CD4-positive, CD25-positive, alpha-beta regulatory T cell (primary cell): ENCODE data around the gene IFIH1. TPM values are rescaled to one million over a fixed set of nuclear protein-coding genes. Genes with fewer than 3 reads are reported as not detected.

ENCODE experiments used
- ATAC-seq, 2 donors: fragments of 150-1000 bp; cut with Tn5 transposase; one replicate each; pipeline ENCODE4 v1.10.0; 2021; ENCODE audit warnings: low read depth in 2 of 2, moderate number of reproducible peaks in 2 of 2, moderate library complexity in 1 of 2
- DNase-seq, 3 donors: peaks; one replicate each; pipeline versions ENCODE4 v3.0.0 to v3.0.0-alpha.2; 2012 to 2022; ENCODE audit warnings: mixed read lengths in 1 of 3
- H3K27ac ChIP-seq: one replicate; pipeline ENCODE4 v1.7.0; 2013; ENCODE audit warnings: mild to moderate bottlenecking, low read length; ENCODE audit not compliant: insufficient read depth, poor library complexity, severe bottlenecking
- H3K27me3 ChIP-seq: one replicate; pipeline ENCODE4 v1.7.0; 2013; ENCODE audit warnings: low read length; ENCODE audit not compliant: control insufficient read depth, insufficient read depth
- H3K36me3 ChIP-seq: one replicate; pipeline ENCODE4 v1.7.0; 2013; ENCODE audit warnings: mild to moderate bottlenecking, low read length, moderate library complexity; ENCODE audit not compliant: control insufficient read depth, insufficient read depth
- H3K4me1 ChIP-seq: 2 replicates; pipeline ENCODE4 v1.7.0; 2013; ENCODE audit warnings: mild to moderate bottlenecking, low read length; ENCODE audit not compliant: insufficient read depth, control insufficient read depth, poor library complexity, severe bottlenecking
- H3K4me3 ChIP-seq: one replicate; pipeline ENCODE4 v1.7.0; 2013; ENCODE audit warnings: low read depth, mild to moderate bottlenecking, low read length, moderate library complexity
- H3K9me3 ChIP-seq, 2 experiments: 1 replicate in 1 of 2; 2 replicates in 1 of 2; pipeline ENCODE4 v1.7.0; 2013; ENCODE audit warnings: low read length in 2 of 2, mild to moderate bottlenecking in 1 of 2, moderate library complexity in 1 of 2; ENCODE audit not compliant: control insufficient read depth in 2 of 2
- H3K27ac Mint-ChIP-seq, 3 donors: one replicate each; pipeline ENCODE4 v1.8.0; 2020 to 2022; ENCODE audit warnings: mild to moderate bottlenecking in 3 of 3, mixed read lengths in 3 of 3, moderate library complexity in 2 of 3
- H3K27me3 Mint-ChIP-seq: one replicate; pipeline ENCODE4 v1.8.0; 2022; ENCODE audit warnings: mild to moderate bottlenecking, mixed read lengths
- H3K36me3 Mint-ChIP-seq: one replicate; pipeline ENCODE4 v1.8.0; 2020; ENCODE audit warnings: mixed read lengths
- H3K4me1 Mint-ChIP-seq, 4 donors: one replicate each; pipeline ENCODE4 v1.8.0; 2020 to 2022; ENCODE audit warnings: mixed read lengths in 4 of 4, mild to moderate bottlenecking in 1 of 4
- H3K4me3 Mint-ChIP-seq, 4 donors: one replicate each; pipeline ENCODE4 v1.8.0; 2020 to 2022; ENCODE audit warnings: mild to moderate bottlenecking in 4 of 4, mixed read lengths in 4 of 4, moderate library complexity in 3 of 4
- H3K9me3 Mint-ChIP-seq, 7 donors: one replicate each; pipeline ENCODE4 v1.8.0; 2020 to 2022; ENCODE audit warnings: mixed read lengths in 7 of 7, mild to moderate bottlenecking in 3 of 7, moderate library complexity in 2 of 7
- polyA plus RNA-seq, 4 donors: library from polyadenylated mRNA; unstranded; fragments of 300-500 nt; fragmentation: Illumina TruSeq; gene quantifications; one replicate each; pipeline ENCODE4 v1.2.3, GENCODE V29; 2021
- total RNA-seq: library from RNA; stranded (reverse); gene quantifications from one replicate; pipeline ENCODE4 v1.2.3, GENCODE V29; 2022

Gene IFIH1
- total and polyA plus RNA-seq, 5 donors from 2014 or later, result 17.2 to 52.8 (median 18.4) TPM

DNA sequence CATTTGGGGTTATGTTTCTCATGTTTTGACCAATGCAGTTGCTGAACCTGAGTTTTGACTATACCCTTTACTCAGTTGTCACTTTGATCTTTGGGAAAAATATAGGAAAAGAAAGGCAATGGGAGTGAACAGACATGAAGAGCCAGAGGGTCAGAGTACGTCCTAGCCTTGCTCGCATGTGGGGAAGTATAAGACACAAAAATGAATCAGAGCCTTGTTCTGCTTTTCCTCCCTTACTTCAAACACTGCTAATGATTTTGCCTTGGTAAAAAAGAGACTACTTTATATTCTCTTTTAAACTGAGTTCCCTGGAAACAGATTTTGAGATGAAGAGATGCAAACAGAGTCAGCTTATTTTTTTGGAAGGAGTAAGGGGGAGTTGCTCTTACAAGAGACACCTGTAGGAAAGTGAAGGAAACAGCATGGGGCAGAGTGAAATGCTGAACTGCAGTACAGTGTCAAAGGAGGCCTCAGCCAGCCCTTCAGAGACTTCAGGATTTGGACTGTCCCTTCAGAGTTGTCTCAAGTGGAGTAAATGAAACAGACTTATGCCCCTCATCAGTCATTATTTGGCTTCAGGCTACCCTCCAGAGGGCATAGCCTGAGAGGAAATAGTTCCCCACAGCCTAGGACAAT lies 64.1 kb downstream of the IFIH1 start:
- no peaks in the 10 kb centered on the region for H3K4me1 ChIP-seq
- Mint-ChIP-seq H3K27me3 (peaks cover 4% of the 10 kb centered on the region), H3K27ac (no peak overlapping the region), H3K4me1 (no peaks in the 10 kb centered on the region), H3K4me3 (no peak overlapping the region), H3K36me3 (no peaks in the 10 kb centered on the region), H3K9me3 (peaks cover 0 to 7% (median 0%) of the 10 kb centered on the region in 7 donors)
- no peak overlapping the region for H3K4me3 ChIP-seq
- H3K27ac ChIP-seq, result no peak overlapping the region
- no peaks in the 10 kb centered on the region for H3K36me3 ChIP-seq
- no peaks in the 10 kb centered on the region for H3K9me3 ChIP-seq
- H3K27me3 ChIP-seq, result no peaks in the 10 kb centered on the region
- ATAC-seq (no peak), DNase-seq (no peak)

GRCh38 chr2:162253435-162253834 lies 65.0 kb downstream of the IFIH1 start:
- peaks cover 0 to 7% (median 0%) of the 10 kb centered on the region in 7 donors for H3K9me3 Mint-ChIP-seq
- no peaks in the 10 kb centered on the region for H3K36me3 Mint-ChIP-seq
- ATAC-seq (no peak), DNase-seq (no peak)
- no peak overlapping the region for H3K27ac Mint-ChIP-seq
- Histone ChIP-seq H3K4me3 (no peak overlapping the region), H3K27ac (no peak overlapping the region), H3K4me1 (no peaks in the 10 kb centered on the region), H3K9me3 (no peaks in the 10 kb centered on the region), H3K36me3 (no peaks in the 10 kb centered on the region), H3K27me3 (no peaks in the 10 kb centered on the region)
- H3K4me3 Mint-ChIP-seq, result no peak overlapping the region
- H3K27me3 Mint-ChIP-seq, result peaks cover 4% of the 10 kb centered on the region
- no peaks in the 10 kb centered on the region for H3K4me1 Mint-ChIP-seq

DNA sequence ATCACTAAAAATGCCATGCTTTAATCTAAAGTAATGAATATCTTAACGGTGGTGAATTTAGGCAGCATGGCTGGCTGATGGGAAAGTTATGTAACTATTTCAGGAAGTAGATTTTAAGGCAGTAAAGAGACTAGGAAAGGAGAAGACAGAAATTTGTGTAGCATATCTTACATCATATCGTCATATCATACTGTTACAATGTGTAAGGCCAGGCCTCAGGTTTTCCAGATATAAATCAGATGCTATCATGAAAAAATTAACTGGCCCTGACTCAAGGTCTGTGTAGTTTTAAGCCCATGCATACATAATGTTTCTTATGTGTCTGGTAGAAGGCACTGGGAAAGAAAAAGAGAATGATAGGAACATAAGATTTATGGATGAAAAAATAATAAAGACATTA lies 66.3 kb downstream of the IFIH1 start:
- peaks cover 0 to 7% (median 0%) of the 10 kb centered on the region in 7 donors for H3K9me3 Mint-ChIP-seq
- H3K27me3 Mint-ChIP-seq, result peaks cover 4% of the 10 kb centered on the region
- DNase-seq (no peak), ATAC-seq (no peak)
- H3K4me3 ChIP-seq, result no peak overlapping the region
- no peaks in the 10 kb centered on the region for H3K9me3 ChIP-seq
- H3K27ac ChIP-seq, result no peak overlapping the region
- no peaks in the 10 kb centered on the region for H3K36me3 ChIP-seq
- H3K4me1 Mint-ChIP-seq, result no peaks in the 10 kb centered on the region
- H3K36me3 Mint-ChIP-seq, result no peaks in the 10 kb centered on the region
- no peak overlapping the region for H3K27ac Mint-ChIP-seq
- no peaks in the 10 kb centered on the region for H3K4me1 ChIP-seq
- peaks cover 3% of the 10 kb centered on the region for H3K27me3 ChIP-seq
- no peak overlapping the region for H3K4me3 Mint-ChIP-seq

- no peak overlapping the region for H3K27ac Mint-ChIP-seq
- no peak overlapping the region for H3K4me3 ChIP-seq
- H3K4me1 Mint-ChIP-seq, result no peaks in the 10 kb centered on the region
- peaks cover 0 to 5% (median 0%) of the 10 kb centered on the region in 7 donors for H3K9me3 Mint-ChIP-seq
- H3K9me3 ChIP-seq, result no peaks in the 10 kb centered on the region
- H3K36me3 ChIP-seq, result no peaks in the 10 kb centered on the region
- H3K4me3 Mint-ChIP-seq, result no peak overlapping the region
- no peaks in the 10 kb centered on the region for H3K4me1 ChIP-seq
- H3K27me3 ChIP-seq, result peaks cover 11% of the 10 kb centered on the region
- DNase-seq (no peak), ATAC-seq (no peak)
- H3K27me3 Mint-ChIP-seq, result peaks cover 34% of the 10 kb centered on the region
- H3K27ac ChIP-seq, result no peak overlapping the region
- no peaks in the 10 kb centered on the region for H3K36me3 Mint-ChIP-seq
Measured at GRCh38 chr2:162245781-162246180, 72.7 kb downstream of the IFIH1 start.

DNA sequence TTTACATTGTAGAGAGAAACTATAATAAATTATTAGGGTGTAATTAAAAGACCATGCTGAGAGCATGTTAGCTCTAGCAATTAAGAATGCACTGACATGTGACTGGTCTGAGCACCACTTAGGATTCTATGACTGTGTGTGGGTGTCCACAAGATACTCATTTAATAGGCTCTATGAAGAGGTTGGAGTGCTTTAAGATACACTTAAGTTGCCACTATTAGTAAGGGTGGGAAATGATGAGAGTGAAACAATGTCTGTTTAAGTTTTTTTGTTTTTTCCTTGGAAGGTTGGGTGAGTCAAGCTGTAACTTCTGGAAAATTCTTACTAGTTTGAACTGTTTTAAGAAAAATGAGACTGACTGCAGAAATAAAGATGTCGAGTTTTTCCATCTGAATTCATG lies 73.4 kb downstream of the IFIH1 start:
- Histone ChIP-seq H3K27me3 (peaks cover 17% of the 10 kb centered on the region), H3K27ac (no peak overlapping the region), H3K4me3 (no peak overlapping the region), H3K36me3 (no peaks in the 10 kb centered on the region), H3K9me3 (no peaks in the 10 kb centered on the region), H3K4me1 (no peaks in the 10 kb centered on the region)
- no peaks in the 10 kb centered on the region for H3K36me3 Mint-ChIP-seq
- ATAC-seq (no peak), DNase-seq (no peak)
- H3K9me3 Mint-ChIP-seq, result peaks cover 0 to 2% (median 0%) of the 10 kb centered on the region in 7 donors
- no peaks in the 10 kb centered on the region for H3K4me1 Mint-ChIP-seq
- H3K27me3 Mint-ChIP-seq, result peaks cover 34% of the 10 kb centered on the region
- no peak overlapping the region for H3K27ac Mint-ChIP-seq
- no peak overlapping the region for H3K4me3 Mint-ChIP-seq

GRCh38 chr2:162244541-162245031 lies 73.9 kb downstream of the IFIH1 start:
- no peaks in the 10 kb centered on the region for H3K9me3 ChIP-seq
- peaks cover 19% of the 10 kb centered on the region for H3K27me3 ChIP-seq
- Mint-ChIP-seq H3K9me3 (no peaks in the 10 kb centered on the region), H3K36me3 (no peaks in the 10 kb centered on the region), H3K4me1 (no peaks in the 10 kb centered on the region), H3K27me3 (peaks cover 36% of the 10 kb centered on the region), H3K4me3 (no peak overlapping the region), H3K27ac (no peak overlapping the region)
- no peaks in the 10 kb centered on the region for H3K4me1 ChIP-seq
- no peaks in the 10 kb centered on the region for H3K36me3 ChIP-seq
- no peak overlapping the region for H3K27ac ChIP-seq
- ATAC-seq, result no peak
- DNase-seq, result no peak
- H3K4me3 ChIP-seq, result no peak overlapping the region

- Mint-ChIP-seq H3K9me3 (no peaks in the 10 kb centered on the region), H3K4me1 (no peaks in the 10 kb centered on the region), H3K27me3 (peaks cover 42% of the 10 kb centered on the region), H3K27ac (no peak overlapping the region), H3K4me3 (no peak overlapping the region), H3K36me3 (no peaks in the 10 kb centered on the region)
- Histone ChIP-seq H3K9me3 (no peaks in the 10 kb centered on the region), H3K4me1 (no peaks in the 10 kb centered on the region), H3K27me3 (peaks cover 19% of the 10 kb centered on the region), H3K4me3 (no peak overlapping the region), H3K27ac (no peak overlapping the region), H3K36me3 (no peaks in the 10 kb centered on the region)
- no peak for DNase-seq
- ATAC-seq, result no peak
Measured at GRCh38 chr2:162243715-162244114, 74.8 kb downstream of the IFIH1 start.

DNA sequence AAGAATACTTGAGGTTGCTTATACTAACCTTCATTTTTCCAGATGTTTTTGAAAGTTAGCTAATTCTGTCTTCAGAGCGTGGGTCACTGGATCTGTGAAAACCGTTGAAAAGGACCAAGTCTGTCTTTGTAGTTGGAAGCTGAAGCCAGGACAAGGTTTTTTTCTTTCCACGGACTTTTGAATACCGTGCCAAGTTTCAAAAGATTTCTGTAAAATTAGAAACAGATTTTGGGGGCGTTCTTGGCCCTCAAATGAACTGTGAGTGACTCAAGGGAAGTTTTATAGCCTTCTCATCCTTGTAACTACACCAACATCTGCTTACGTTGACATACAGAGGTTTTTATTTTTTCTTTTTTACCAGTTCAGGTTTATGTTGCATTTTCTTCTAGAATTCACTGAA lies 75.2 kb downstream of the IFIH1 start, which contains the start of gene FAP:
TSS of gene FAP (minus strand) at position 152 of the 400 bp plus-strand sequence. CDS start at position 34, 118 bp downstream.
- no peak within 1 kb of the TSS for H3K27ac Mint-ChIP-seq

More for the DNA sequence above, 75.2 kb downstream of the IFIH1 start, which contains the start of gene FAP:
- Mint-ChIP-seq H3K9me3 (no peaks in the 10 kb centered on the region), H3K27me3 (peaks cover 42% of the 10 kb centered on the region), H3K4me3 (no peak within 1 kb of the TSS), H3K36me3 (no peaks in the 10 kb centered on the region), H3K4me1 (no peaks in the 10 kb centered on the region)
- Histone ChIP-seq H3K4me3 (no peak within 1 kb of the TSS), H3K36me3 (no peaks in the 10 kb centered on the region), H3K27ac (no peak within 1 kb of the TSS), H3K4me1 (no peaks in the 10 kb centered on the region), H3K27me3 (peaks cover 18% of the 10 kb centered on the region), H3K9me3 (no peaks in the 10 kb centered on the region)
- ATAC-seq (no peak), DNase-seq (no peak)
